ENCODE data around the gene SOX6.

- TF ChIP-seq, protein P1, sequence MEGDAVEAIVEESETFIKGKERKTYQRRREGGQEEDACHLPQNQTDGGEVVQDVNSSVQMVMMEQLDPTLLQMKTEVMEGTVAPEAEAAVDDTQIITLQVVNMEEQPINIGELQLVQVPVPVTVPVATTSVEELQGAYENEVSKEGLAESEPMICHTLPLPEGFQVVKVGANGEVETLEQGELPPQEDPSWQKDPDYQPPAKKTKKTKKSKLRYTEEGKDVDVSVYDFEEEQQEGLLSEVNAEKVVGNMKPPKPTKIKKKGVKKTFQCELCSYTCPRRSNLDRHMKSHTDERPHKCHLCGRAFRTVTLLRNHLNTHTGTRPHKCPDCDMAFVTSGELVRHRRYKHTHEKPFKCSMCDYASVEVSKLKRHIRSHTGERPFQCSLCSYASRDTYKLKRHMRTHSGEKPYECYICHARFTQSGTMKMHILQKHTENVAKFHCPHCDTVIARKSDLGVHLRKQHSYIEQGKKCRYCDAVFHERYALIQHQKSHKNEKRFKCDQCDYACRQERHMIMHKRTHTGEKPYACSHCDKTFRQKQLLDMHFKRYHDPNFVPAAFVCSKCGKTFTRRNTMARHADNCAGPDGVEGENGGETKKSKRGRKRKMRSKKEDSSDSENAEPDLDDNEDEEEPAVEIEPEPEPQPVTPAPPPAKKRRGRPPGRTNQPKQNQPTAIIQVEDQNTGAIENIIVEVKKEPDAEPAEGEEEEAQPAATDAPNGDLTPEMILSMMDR (IDR thresholded peaks at IDR 0.05; ENCODE audit: extremely low read depth in 1 of 2, insufficient read depth in 1 of 2, low read depth in 1 of 2, low read length in 2 of 2): no peak
- TF ChIP-seq POLR2AphosphoS5 (IDR thresholded peaks at IDR 0.05; ENCODE audit: insufficient read depth, low read depth, low read length): no peak
- TF ChIP-seq POLR2A (IDR thresholded peaks at IDR 0.05; ENCODE audit: low read depth, low read length): no peak
- no peak for TF ChIP-seq JUN (IDR thresholded peaks at IDR 0.05; ENCODE audit: borderline replicate concordance, insufficient read depth, insufficient read length, low read depth)
- TF ChIP-seq MYC (IDR thresholded peaks at IDR 0.05; ENCODE audit: low read depth, low read length): no peak
Measured at GRCh38 chr11:16136792-16137390, 219.5 kb downstream of the SOX6 start.
